Occipital lobe (tissue), 2 donors: ENCODE data around the gene KNTC1. TPM values are rescaled to one million over a fixed set of nuclear protein-coding genes. Genes with fewer than 3 reads are reported as not detected.
A peak's percentile ranks its signal among the peaks of the same experiment; 100 is the strongest.
"Not testable (repeated sequence)": the region's sequence is repeated elsewhere in the genome, so short reads cannot be mapped to it uniquely, and the experiment has no call there.

Experiments
- DNase-seq: peaks from one replicate; lab custom pipeline; 2025; lab: John Stamatoyannopoulos, UW
- total RNA-seq: library from RNA; depleted of rRNA; stranded (reverse); fragments of >200 nt; gene quantifications from one replicate; pipeline ENCODE4 v1.2.3, GENCODE V29; 2014

KNTC1 gene, protein sequence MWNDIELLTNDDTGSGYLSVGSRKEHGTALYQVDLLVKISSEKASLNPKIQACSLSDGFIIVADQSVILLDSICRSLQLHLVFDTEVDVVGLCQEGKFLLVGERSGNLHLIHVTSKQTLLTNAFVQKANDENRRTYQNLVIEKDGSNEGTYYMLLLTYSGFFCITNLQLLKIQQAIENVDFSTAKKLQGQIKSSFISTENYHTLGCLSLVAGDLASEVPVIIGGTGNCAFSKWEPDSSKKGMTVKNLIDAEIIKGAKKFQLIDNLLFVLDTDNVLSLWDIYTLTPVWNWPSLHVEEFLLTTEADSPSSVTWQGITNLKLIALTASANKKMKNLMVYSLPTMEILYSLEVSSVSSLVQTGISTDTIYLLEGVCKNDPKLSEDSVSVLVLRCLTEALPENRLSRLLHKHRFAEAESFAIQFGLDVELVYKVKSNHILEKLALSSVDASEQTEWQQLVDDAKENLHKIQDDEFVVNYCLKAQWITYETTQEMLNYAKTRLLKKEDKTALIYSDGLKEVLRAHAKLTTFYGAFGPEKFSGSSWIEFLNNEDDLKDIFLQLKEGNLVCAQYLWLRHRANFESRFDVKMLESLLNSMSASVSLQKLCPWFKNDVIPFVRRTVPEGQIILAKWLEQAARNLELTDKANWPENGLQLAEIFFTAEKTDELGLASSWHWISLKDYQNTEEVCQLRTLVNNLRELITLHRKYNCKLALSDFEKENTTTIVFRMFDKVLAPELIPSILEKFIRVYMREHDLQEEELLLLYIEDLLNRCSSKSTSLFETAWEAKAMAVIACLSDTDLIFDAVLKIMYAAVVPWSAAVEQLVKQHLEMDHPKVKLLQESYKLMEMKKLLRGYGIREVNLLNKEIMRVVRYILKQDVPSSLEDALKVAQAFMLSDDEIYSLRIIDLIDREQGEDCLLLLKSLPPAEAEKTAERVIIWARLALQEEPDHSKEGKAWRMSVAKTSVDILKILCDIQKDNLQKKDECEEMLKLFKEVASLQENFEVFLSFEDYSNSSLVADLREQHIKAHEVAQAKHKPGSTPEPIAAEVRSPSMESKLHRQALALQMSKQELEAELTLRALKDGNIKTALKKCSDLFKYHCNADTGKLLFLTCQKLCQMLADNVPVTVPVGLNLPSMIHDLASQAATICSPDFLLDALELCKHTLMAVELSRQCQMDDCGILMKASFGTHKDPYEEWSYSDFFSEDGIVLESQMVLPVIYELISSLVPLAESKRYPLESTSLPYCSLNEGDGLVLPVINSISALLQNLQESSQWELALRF (N-terminal part only)
- 20.9 TPM for total RNA-seq

- DNase-seq, result peak; percentile 97
These were observed at the start of gene KNTC1, which contains the start of gene RSRC2 for GRCh38 chr12:122526683-122527477. TSS of gene KNTC1 (plus strand) at chr12:122527249. CDS start at chr12:122530064, 2,815 bp downstream. TSS of gene RSRC2 (minus strand) at chr12:122526936. CDS start at chr12:122526853, 83 bp downstream.

GRCh38 chr12:122480753-122481152, 46.3 kb upstream of the KNTC1 start:
- DNase-seq, result no peak

DNA sequence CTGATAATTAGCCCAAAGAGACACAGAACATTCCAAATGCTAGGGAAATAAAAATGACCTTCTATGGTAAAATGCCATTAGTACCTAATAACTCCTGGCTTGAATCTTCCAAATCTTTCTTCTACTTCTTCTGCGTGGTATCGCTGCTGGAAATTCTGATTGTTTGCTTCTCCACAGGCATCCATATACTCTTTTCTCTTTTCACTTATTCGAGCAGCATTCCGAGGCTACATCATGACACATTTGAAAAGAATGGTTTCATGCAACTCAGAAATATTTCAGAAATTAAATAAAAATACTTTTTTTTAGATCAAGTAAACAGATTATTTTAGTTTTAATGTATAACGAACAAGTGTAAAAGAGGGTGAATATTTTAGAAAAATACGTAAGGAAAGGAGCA, 45.2 kb upstream of the KNTC1 start:
- no peak for DNase-seq

DNA sequence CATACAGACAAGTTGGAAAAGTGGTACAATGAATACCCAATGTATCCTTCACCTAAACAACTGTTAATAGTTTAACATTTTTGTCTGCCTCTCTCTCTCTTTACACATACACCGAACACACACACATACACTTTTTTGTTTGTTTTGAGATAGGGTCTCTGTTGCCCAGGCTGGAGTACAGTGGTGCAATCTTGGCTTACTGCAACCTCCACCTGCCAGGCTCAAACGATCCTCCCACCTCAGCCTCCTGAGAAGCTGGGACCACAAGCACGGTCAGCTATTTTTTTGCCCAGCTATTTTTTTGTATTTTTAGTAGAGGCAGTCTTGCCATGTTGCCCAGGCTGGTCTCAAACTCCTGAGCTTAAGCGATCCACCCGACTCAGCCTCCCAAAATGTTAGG, 43.1 kb upstream of the KNTC1 start:
- no peak for DNase-seq

DNA sequence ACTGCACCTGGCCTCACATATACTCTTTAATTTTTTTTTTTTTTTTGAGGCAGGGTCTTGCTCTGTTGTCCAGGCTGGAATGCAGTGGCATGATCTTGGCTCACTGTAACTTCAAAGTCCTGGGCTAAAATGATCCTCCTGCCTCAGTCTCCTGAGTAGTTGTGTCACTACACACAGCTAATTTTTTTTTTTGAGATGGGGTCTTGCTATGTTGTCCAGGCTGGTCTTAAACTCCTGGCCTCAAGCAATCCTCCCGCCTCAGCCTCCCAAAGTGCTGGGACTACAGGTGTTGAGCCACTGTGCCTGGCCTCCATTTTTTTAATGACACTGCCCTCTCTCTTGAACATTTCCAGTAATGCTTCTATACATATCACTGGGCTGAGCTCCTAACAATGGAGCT, 42.7 kb upstream of the KNTC1 start:
- not testable (repeated sequence) for DNase-seq

GRCh38 chr12:122486360-122486759, 40.7 kb upstream of the KNTC1 start:
- DNase-seq, result not testable (repeated sequence)

DNA sequence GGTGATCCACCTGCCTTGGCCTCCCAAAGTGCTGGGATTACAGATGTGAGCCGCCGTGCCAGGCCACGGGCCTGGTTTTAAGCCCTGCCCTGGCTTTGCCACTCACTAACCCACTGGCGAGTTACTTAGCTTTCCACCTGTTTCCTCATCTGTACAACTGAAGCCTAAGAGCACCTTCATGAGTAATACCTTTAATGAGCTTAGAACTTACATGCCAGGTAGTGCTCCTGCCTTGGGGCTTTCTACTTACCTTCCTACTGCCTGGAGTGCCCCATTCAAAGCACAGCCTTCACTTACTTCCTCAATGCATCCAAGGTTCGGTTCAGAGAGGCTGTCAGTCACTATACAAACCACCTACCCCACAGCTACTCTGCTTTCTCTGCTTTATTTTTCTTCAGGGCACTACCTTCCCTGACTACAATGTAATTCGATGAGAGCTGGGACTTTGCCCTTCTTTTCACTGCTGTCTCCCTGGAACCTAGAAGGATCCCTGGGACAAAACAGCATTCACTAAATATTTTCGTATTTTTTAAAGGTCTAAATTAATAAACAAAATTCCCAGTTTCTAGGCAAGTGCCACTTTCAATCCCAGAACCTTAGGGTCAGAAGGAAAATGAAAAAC, 40.1 kb upstream of the KNTC1 start:
- no peak for DNase-seq

- DNase-seq, result not testable (repeated sequence)
These were observed 39.2 kb upstream of the KNTC1 start for GRCh38 chr12:122487807-122488206.

DNA sequence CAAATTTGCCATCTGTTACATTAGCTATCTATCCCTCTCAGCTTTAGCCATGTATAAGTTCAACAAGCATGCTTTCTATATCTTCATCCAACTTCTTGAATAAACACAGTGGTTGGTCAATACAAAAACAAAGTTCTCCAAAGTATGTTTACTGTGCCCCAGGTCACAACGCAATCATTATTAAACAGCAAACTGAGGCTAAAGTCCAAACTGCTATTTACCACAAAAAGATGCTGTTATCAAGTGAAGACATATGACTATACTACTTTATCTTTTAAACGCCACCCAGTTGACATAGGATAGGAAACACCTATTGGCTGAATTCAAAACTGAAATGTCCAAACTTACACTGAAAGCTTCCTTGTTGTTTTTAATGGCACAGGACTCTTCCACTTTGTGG, 38.0 kb upstream of the KNTC1 start:
- no peak for DNase-seq

- DNase-seq, result no peak
These were observed 35.1 kb upstream of the KNTC1 start for GRCh38 chr12:122491991-122492390.

- DNase-seq, result not testable (repeated sequence)
These were observed 33.8 kb upstream of the KNTC1 start for GRCh38 chr12:122493222-122493621.

- no peak for DNase-seq
These were observed 31.8 kb upstream of the KNTC1 start for GRCh38 chr12:122495258-122495657.

DNA sequence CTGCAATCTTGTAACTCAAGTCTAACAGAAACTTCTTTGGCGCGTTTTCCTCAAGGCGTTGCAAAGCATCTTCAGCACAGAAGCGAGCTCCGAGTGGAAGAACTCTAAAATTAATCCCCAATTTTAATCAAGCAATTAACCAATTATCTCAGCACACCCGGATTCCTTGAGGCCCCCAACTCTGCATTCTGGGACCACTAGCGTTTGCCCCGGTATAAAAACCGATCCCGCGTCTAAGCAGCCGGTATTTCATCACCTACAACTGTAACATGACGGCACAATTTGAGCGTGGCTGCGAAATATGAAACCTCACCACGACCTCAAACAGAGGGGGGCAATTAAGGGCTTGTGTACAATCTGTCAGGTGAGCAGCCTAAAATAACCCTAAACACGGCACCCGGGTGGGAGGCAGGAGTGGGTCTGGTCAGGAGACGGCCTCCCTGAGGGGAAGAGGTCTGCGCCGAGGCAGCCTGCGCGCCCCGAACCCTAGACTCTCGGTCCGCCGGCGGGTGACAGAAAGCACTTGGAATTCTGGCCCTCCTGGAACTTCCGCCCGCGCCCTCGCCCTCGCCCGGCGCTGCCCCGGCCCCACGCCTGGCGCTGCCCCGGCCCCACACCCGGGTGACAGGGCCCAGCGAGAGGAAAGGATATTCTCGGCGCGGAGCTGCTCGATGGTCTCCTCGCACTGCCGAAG, 26.9 kb upstream of the KNTC1 start:
- peak; percentile 59 for DNase-seq

DNA sequence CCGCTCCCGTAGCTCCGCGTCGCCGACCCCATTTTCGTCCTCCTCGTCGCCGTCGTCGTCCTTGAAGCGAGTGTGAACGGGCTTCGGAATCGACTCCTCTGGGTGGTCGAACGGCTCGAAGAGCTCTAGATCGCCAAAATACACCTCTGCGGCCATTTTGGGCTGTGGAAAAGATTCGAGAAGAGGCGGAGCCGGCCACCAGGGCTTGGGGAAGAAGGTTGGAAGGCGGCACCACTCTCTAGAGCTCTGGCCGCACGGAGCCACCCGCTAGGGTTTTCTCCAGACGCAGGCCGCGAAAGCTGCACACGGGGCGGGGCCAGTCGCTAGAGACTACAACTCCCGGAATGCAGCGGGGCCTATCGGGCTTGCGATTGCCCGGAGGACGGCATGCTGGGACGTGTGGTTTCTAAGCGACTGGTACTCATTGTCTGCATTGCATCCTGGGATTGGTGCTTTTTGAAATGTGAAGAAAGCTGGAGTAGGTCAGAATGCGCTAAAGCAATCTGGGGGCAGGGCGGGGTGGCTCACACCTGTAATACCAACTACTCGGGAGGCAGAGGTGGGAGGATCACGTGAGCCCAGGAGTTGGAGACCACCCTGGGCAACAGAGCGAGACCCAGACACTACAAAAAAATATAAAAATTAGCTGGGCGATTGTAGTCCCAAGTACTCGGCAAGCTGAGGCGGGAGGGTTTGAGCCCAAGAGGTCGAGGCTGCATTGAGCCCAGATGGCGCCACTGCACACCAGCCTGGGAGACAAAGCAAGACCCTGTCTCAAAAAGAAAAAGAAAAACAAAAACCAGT, 26.2 kb upstream of the KNTC1 start, which contains the start of gene ZCCHC8:
Gene ZCCHC8, minus strand, starts transcription at position 248 of the 804 bp plus-strand sequence. Its CDS starts 92 bp downstream, at position 156.
- peak; percentile 96 for DNase-seq

- DNase-seq, result no peak
These were observed 25.5 kb upstream of the KNTC1 start for GRCh38 chr12:122501489-122501989.

DNA sequence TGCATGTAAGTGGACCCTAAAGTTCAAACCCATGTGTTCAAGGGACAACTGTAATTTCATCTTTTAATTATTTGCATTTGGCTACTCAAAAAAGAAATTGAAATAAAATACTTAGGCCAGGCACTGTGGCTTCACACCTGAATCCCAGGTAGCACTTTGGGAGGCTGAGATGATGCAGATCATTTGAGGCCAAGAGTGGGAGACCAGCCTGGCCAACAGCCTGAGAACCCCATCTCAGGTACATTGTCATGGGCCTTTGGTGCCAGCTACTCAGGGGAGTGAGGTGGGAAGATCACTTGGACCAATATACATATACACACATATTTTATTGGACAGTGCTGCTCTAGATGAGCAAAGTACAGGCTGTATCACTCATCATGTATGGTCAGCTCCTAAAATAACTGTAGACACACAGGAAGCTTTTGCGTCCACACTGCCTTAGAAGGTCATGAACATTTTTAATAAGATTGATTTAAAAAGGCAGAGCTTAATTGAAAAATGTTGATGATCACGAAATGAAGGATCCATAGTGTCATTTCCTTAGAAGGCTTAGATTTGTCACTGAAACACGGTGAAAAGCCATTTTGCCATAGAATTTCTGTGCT, 23.8 kb upstream of the KNTC1 start:
- DNase-seq, result no peak

- DNase-seq, result no peak
These were observed 23.1 kb upstream of the KNTC1 start for GRCh38 chr12:122503783-122504590.
